GM19468 (cell line): ENCODE measurements around the gene TEX48.

Source experiments
- ATAC-seq: cut with Tn5 transposase; IDR thresholded peaks from one replicate; pipeline ENCODE4 v1.9.1; 2021; ENCODE audit warnings: mild to moderate bottlenecking, moderate library complexity, moderate number of reproducible peaks; ENCODE audit not compliant: unreplicated experiment; ENCODE audit errors: extremely low read depth

TEX48 gene

DNA sequence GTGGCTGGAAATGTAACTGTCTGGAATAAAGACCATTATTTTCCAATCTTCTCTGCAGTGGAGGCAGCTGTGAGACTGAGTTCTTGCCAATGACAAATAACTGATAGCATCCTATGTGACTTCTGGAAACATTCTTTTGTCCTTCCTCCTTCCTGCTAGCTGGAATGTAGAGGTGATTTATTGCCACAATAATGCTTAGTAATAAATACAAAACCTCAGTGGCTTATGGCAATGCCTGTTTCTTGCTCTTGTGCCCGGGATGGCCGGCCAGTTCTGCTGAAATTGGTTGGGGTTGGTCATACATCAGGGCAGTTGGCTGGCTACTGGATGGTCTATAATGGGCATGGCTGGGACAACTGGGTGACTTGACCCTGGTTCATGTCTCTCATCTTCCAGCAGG, 12.2 kb upstream of the TEX48 start:
- ATAC-seq, result no peak

DNA sequence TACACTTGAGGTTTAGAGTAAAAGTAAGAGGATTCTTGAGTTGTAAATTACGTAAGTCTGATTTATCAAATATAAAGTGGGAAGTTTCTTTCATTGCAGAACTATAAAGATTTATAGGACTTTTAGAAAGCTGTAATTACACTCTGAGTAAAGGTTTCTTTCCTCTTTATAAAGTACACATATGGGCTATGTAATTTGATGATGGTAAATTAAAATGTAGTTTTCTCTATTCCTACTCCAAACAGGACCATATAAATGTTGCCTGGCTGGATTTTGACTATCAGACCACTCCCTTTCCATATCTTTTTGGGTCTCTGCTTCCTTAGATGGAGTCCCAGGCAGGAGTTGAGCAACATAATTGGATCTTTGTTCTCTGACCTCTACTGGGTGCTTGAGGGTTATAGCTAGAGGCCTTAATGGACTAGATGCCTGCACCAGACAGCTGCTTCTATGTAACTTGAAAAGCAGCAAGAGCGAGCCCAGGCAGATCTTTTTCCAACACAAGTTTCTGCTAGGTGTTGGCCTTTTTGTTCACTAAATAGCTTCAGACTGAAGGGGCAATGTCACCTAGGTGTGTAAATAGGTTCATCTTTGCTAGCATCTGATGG, 11.4 kb upstream of the TEX48 start:
- ATAC-seq, result no peak

DNA sequence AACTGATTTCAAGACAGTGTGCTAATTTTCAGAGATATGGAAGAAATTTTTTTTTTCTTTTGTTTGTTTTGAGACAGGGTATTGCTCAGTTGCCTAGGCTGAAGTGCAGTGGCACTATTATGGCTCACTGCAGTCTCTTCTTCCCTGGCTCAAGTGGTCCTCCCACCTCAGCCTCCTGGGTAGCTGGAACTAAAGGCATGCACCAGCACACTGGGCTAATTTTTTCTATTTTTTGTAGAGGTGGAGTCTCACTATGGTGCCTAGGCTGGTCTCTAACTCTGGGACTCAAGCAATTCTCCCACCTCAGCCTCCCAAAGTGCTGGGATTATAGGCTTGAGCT, 9.9 kb upstream of the TEX48 start:
- no peak for ATAC-seq

DNA sequence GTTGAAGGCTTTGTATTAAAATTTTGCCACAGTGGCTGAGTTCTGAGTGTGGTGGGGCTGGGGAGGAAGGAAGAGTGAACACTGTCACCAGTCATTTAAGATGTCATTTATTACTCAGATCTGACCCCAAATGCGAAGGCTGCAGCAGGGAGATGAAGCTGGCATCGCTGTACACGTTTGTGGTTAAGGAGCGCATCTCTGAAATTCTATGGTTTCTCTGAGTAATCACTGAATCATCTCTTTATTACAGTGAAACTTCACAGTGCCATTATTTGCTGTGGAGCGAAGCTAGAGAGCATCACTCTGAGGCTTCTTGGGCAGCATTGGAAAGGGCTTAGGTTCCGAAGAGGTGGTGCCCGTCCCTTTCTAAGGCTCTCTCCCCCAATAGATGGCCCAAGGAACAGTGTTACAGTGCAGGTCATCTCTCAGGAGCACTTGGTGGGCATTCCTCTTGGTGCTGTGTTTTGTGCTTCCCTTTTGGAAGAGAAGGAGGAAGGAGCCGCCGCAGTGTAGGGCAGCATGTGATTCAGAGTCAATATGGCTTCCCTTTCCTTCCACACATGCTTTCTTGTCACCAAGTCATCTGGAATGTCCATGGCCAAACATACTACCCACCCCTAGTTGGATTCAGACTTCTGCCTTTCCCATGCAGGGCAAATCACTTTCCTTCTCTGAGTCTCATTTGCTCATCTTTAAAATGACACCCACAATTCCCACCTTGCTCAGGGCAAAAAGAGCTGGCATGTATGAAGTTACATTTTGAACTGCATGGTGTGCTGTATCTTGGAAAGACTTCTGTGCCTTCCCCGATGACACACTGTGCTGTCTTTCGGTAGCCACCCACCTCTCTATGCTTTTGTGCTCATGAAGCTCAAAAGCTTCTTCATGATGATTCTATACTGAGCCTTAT, 9.3 kb upstream of the TEX48 start:
- ATAC-seq, result peak; percentile 41

DNA sequence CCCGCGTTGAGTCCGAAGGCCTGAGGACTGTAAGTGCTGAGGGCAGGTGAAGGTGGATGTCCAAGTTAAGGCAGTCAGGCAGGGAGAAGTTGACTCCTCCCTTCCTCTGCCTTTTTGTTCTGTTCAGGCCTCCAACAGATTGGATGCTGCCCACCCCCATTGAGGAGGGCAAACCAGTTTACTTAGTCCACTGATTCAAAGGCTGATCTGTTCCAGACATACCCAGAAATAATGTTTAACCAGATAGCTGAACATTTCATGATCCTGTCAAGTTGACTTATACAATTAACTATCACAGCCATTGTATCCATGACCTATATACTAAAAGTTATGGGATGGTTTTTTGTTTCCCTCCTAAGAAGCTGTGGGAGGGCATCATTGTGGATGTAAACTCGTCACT, 8.3 kb upstream of the TEX48 start:
- no peak for ATAC-seq

DNA sequence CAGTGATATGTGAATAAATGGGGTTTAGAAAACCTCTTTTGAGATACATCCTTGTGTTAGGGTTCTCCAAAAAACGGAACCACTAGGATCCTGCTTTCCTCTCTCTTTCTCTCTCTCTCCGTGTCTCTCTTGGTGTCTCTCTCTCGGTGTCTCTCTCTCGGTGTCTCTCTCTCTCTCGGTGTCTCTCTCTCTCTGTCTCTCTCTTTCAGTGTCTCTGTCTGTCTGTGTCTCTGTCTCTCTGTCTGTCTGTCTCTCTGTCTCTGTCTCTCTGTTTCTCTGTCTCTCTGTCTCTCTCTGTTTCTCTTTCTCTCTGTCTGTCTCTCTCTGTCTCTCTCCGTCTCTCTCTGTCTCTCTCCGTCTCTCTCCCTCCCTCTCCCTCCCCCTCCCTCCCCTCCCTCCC, 7.8 kb upstream of the TEX48 start:
- ATAC-seq, result no peak

DNA sequence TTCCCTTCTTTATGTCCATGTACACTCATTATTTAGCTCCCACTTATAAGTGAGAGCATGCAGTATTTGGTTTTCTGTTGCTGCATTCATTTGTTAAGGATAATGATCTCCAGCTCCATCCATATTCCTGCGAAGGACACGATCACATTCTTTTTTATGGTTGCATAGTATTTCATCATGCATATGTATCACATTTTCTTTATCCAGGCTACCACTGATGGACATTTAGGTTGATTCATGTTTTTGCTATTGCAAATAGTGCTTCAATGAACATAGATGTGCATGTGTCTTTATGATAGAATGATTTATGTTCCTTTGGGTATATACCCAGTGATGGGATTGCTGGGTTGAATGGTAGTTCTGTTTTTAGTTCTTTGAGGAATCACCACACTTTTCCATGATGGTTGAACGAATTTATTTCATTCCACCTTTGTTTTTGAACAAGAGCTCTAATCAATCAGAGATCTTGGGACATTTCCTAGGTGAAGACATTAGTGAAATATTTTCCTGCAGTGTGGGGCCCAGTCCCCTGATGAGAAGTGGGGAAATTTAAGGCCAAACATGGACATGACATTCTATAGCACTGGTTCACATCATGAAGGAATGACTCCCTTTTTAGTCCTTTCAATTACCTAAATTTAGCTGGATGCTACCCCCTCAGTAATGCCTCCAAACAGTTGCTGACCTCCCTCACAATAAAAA, 7.1 kb upstream of the TEX48 start:
- no peak for ATAC-seq

DNA sequence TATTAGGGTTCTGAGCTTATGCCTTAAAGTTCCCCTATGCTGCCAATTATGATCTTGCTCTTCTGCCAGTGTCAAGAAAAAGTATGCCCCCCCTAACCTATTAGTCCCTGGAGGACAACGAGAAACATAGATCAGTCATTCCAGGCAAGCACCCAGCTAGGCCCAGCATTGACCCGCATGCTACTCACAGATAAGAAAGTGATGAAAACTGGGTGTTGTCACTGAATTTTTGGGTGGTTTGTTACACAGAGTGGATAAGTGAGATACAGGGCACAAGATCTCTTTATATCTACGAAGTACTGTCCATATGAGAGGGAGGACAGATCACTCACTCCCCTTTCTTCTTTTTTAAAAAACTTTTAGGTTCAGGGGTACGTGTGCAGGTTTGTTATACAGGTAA, 6.4 kb upstream of the TEX48 start:
- ATAC-seq, result no peak

DNA sequence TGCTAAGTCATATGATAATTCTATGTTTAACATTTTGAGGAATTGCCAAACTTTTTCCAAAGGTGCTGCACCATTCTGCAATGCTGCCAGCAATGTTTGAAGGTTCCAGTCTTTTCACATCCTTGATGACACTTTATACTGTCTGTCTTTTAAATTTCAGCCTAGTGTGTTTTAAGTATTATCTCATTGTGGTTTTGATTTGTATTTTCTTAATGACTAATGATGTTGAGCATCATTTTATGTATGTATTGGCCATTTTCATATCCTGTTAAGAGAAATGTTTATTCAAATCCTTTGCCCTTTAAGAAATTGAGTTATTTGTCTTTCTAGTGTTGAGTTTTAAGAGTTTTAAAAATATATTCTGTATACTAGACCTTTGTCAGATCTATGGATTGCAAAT, 5.0 kb upstream of the TEX48 start:
- no peak for ATAC-seq

DNA sequence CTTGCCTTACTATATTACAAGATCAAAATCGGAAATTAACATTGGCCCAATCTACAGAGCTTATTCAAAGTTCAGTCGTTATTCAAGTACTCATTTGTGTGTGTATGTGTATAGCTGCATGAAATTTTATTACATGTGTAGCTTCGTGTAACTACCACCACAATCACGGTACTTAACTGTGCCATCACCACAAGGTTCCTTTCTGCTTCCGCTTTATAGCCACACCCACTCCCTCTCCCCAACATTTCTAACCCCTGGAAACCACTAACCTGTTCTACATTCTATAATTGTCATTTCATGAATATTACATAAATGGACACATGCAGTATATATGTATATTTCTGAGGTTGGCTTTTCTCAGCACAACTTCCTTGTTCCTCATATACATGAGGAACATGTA, 4.0 kb upstream of the TEX48 start:
- ATAC-seq, result no peak

DNA sequence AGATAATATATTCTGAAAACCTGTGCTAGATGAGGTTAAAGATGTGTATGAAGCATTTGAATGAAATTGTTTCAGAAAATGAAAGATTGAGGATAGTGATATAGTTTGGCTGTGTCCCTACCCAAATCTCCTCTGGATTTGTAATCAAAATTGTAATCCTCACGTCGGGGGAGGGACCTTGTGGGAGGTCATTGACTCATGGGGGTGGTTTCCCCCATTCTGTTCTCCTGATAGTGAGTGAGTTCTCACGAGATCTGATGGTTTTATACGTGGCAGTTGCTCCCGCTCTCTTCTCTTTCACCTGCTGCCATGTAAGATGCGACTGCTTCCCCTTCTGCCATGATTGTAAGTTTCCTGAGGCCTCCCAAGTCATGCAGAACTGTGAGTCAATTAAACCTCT, 2.0 kb upstream of the TEX48 start:
- ATAC-seq, result no peak

DNA sequence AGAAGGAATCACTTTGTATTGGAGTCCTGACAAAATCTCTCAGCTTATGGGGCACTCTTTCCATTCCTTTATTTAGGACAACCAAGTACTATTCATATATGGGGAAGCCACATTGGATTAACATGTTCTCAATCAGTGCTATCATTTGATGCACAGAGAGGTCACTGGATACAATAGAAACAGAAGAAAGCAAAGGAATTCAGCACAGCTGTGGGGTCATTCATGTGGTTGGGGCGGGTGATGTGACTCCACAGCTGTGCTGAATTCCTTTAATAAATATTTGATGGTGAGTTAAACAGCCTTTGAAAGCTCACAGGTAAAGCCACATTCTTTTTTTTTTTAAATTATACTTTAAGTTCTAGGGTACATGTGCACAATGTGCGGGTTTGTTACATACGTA, 854 bp upstream of the TEX48 start:
- no peak for ATAC-seq

DNA sequence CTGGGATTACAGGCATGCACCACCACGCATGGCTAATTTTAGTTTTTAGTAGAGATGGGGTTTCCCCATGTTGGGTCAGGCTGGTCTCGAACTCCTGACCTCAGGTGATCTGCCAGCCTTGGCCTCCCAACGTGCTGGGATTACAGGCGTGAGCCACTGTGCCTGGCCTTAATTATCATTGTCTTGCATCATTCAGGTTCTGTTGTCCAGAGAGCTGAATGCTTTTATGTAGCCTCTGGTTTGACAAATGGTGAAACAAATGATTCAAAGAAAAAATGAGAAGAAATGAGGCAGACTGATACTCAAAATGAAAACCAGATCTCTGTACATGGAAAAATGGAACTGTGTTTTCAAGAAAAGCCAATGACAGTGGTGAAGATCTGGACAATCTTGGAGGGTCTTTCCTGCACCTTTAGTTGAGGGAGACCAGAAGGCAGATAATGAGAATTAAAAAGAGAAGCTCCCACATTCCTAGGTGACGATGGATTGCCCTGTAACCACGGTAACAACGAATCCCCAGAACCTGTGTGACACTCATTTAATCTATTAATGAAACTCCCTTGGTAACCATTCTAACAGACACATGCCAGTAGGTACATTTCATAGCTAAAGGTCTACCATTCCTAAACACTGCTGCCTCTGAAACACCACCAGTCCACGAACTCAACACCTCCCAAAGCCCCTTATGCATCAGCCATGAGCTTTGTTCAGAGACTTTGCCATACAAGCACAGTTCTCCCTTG, 1.6 kb downstream of the TEX48 start:
- ATAC-seq, result no peak

DNA sequence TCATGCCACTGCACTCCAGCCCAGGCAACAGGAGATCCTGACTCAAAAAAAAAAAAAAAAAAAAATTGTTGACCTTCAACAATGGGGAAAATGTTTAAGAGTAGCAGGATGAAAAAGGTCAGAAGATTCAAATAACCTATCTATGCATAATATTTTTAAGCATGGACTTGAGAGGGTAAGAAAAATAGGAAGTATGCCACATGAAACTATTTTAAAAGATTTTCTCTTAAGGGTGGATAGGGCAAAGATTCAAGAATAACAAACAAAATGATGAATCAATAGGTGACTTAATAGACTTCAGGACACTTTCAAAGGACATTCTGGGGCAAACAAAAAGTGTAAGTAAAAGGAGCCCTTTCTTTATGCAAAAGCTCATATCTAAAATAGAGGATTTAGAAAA, 3.2 kb downstream of the TEX48 start:
- no peak for ATAC-seq

DNA sequence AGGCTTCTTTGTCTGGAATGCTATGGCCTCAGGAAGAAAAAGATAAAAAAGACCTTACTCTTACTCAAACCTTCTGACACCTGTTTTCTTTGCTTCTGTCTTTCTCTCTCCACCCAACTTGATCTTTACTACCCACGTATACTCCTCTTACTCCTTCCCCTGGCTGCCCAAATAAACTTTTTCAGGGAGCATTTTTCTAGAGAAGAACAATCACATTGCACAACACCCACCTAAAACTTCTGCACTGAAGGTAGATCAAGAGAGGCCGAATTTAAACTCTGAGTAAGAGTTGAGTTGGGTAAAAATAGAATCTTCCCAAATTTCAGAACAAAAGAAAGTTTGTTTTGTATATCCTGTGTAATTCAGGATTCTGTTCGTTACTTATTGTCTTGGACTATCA, 3.9 kb downstream of the TEX48 start:
- no peak for ATAC-seq

DNA sequence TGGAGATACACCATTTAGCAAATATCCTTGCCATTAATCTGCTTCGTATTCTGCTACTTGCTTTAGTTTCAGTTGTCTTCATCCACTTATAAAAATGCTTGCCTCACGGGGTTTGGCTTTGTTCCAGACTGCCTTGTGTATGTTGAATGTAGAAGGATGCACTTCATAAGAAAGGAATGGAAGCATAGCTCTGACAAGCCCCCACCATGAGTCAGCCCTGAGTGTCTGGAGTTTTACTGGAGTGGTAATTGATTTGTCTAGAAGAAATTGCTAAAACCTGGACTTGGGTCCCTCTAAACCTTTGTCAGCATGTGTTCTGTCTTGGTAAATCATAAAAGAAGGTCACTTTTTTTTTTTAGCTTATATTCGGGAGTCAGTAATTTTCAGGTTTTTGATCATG, 4.6 kb downstream of the TEX48 start:
- ATAC-seq, result no peak

DNA sequence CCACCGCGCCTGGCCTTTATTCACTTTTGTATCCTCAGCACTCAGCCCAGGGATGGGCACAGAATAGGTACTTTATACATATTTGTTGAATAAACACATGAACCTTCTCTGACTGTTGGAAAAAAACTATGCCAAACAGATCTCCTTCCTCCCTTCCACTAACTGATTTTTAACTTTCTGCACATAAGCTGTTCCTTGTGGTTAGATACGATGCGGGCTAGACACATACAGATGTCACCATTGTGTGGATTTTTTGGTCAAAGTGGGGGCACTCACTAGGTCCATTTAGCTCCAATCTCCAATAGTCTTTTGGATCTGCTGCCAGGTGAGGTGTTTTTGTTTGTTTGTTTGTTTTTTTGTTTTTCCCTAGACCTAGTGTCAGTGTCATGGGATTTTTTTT, 5.1 kb downstream of the TEX48 start:
- no peak for ATAC-seq

DNA sequence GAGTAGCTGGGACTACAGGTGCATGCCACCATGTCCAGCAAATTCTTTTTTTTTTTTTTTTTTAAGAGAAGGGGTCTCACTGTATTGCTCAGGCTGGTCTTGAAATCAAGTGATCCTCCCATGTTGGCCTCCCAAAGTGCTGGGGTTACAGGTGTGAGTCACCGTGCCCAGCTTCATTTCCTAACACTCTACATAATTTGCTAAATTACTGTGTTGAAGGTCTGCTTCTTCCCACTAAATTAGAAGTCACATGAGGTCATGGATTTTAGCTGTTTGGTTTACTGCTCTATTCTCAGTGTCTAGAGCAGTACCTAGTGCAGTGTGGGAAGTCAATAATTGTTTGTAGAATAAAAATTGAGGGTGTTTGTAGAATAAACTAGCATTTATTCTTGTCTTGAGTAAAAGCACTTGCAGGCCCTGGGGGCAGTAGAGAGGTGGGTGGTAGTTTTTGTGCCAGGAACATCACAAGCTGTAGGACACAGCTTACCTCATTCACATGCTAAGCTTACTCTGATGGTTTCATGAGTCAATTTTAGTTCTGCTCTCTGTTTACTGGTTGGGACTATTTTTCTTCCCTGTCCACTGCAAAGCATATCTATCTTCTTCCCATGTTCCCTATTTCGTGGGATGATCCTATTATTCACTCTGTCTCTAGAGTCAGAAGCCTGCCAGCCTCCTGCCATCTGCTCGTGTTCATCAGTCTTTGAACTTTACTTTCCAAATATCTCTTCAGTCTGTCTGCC, 7.0 kb downstream of the TEX48 start:
- ATAC-seq, result no peak

DNA sequence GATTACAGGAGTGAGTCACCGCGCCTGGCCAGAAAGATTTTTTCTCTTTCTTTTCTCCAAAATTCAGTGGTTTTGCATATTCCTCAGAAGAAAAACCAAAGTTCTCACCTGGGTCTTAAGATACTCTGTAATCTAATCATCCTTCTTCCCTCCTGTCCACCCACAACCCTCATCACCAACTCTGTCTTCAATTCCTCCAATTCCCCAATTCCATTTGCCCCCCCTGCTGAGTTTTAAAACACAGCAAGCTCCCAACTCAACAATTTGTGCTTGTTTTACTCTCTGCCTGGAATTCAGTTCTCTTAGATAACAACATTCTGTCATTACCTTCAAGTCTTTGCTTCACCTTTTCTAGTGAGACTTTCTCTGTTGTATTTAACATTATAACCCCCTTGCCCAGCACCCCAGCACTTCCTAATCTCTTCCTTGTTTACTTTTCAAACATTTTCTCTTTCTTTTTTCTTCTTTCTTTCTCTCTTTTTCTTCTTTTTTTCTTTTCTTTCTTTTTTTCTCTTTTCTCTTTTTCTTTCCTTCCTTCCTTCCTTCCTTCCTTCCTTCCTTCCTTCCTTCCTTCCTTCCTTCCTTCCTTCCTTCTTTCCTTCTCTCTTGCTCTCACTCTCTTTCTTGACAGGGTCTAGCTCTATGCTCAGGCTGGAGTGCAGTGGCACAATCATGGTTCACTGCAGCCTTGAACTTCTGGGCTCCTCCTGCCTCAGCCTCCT, 7.8 kb downstream of the TEX48 start:
- no peak for ATAC-seq
